Measurements from ENCODE around the gene BRPF1.

The BRPF1 gene

DNA sequence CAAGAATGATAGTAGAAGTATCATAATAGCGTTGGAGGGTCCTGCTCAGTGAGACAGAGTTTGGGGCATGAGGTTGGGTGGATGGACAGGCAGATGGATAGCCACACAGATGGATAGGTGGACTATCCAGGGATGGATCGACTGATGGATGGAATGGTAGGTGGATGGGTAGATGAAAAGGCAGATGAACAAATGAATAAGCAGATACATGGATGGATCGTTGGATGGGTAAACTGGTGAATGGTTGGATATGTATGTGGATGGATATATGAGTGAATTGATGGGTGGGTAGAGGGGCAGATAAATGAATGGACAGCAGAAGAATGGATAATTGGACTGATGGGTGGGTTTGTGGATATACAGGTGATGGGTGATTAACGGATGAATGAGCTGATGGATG, 18.4 kb upstream of the BRPF1 start:
- TF ChIP-seq TEAD4 (IDR thresholded peaks at IDR 0.05) (no peak), FOXM1 (IDR thresholded peaks at IDR 0.05; ENCODE audit: borderline replicate concordance, low read depth) (no peak), TAF1 (IDR thresholded peaks at IDR 0.05; ENCODE audit: low read depth) (no peak), YY1 (IDR thresholded peaks at IDR 0.05; ENCODE audit: low read depth) (no peak), ZBTB7A (IDR thresholded peaks at IDR 0.05; ENCODE audit: low read depth) (no peak), CREB1 (IDR thresholded peaks at IDR 0.05; ENCODE audit: low read depth) (no peak), EGR1 (IDR thresholded peaks at IDR 0.05) (no peak), EP300 (IDR thresholded peaks at IDR 0.05; ENCODE audit: borderline replicate concordance) (no peak), NFIC (IDR thresholded peaks at IDR 0.05) (no peak), CEBPB (IDR thresholded peaks at IDR 0.05) (no peak), RAD21 (IDR thresholded peaks at IDR 0.05; ENCODE audit: low read depth) (no peak), TCF12 (IDR thresholded peaks at IDR 0.05; ENCODE audit: low read depth) (no peak)
- TF ChIP-seq, protein P1, sequence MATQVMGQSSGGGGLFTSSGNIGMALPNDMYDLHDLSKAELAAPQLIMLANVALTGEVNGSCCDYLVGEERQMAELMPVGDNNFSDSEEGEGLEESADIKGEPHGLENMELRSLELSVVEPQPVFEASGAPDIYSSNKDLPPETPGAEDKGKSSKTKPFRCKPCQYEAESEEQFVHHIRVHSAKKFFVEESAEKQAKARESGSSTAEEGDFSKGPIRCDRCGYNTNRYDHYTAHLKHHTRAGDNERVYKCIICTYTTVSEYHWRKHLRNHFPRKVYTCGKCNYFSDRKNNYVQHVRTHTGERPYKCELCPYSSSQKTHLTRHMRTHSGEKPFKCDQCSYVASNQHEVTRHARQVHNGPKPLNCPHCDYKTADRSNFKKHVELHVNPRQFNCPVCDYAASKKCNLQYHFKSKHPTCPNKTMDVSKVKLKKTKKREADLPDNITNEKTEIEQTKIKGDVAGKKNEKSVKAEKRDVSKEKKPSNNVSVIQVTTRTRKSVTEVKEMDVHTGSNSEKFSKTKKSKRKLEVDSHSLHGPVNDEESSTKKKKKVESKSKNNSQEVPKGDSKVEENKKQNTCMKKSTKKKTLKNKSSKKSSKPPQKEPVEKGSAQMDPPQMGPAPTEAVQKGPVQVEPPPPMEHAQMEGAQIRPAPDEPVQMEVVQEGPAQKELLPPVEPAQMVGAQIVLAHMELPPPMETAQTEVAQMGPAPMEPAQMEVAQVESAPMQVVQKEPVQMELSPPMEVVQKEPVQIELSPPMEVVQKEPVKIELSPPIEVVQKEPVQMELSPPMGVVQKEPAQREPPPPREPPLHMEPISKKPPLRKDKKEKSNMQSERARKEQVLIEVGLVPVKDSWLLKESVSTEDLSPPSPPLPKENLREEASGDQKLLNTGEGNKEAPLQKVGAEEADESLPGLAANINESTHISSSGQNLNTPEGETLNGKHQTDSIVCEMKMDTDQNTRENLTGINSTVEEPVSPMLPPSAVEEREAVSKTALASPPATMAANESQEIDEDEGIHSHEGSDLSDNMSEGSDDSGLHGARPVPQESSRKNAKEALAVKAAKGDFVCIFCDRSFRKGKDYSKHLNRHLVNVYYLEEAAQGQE (IDR thresholded peaks at IDR 0.05; ENCODE audit: low read depth), result no peak
- TF ChIP-seq, protein P2, sequence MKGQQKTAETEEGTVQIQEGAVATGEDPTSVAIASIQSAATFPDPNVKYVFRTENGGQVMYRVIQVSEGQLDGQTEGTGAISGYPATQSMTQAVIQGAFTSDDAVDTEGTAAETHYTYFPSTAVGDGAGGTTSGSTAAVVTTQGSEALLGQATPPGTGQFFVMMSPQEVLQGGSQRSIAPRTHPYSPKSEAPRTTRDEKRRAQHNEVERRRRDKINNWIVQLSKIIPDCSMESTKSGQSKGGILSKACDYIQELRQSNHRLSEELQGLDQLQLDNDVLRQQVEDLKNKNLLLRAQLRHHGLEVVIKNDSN (IDR thresholded peaks at IDR 0.05), result no peak
- TF ChIP-seq, protein P3, sequence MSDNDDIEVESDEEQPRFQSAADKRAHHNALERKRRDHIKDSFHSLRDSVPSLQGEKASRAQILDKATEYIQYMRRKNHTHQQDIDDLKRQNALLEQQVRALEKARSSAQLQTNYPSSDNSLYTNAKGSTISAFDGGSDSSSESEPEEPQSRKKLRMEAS (IDR thresholded peaks at IDR 0.05), result no peak

DNA sequence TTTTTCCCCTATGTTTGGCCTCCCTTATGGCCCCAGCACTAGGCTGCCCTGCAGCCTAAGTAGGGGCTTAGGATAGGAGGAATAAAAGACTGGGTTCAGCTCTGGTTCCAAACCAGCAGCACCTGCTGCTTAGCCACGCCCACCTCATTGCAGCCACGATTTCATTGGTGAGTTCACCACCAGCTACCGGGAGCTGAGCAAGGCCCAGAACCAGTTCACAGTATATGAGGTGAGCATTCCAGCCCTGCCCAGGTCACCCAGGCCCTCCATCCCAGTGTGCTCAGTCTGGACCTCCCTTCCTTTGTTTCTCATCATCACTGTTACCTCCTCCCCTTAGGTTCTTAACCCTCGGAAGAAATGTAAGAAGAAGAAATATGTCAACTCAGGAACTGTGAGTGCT, 16.4 kb upstream of the BRPF1 start:
- TF ChIP-seq, protein P2 (IDR thresholded peaks at IDR 0.05), result no peak
- TF ChIP-seq NFIC (IDR thresholded peaks at IDR 0.05) (no peak), TCF12 (IDR thresholded peaks at IDR 0.05; ENCODE audit: low read depth) (no peak)
- TF ChIP-seq, protein P3 (IDR thresholded peaks at IDR 0.05), result peak; percentile 25; the same call in 1 of the 2 replicates

- TF ChIP-seq CREB1 (IDR thresholded peaks at IDR 0.05; ENCODE audit: low read depth), result no peak
- TF ChIP-seq RAD21 (IDR thresholded peaks at IDR 0.05; ENCODE audit: low read depth), result peak; percentile 74
These were observed 15.6 kb upstream of the BRPF1 start for GRCh38 chr3:9715764-9716437.

DNA sequence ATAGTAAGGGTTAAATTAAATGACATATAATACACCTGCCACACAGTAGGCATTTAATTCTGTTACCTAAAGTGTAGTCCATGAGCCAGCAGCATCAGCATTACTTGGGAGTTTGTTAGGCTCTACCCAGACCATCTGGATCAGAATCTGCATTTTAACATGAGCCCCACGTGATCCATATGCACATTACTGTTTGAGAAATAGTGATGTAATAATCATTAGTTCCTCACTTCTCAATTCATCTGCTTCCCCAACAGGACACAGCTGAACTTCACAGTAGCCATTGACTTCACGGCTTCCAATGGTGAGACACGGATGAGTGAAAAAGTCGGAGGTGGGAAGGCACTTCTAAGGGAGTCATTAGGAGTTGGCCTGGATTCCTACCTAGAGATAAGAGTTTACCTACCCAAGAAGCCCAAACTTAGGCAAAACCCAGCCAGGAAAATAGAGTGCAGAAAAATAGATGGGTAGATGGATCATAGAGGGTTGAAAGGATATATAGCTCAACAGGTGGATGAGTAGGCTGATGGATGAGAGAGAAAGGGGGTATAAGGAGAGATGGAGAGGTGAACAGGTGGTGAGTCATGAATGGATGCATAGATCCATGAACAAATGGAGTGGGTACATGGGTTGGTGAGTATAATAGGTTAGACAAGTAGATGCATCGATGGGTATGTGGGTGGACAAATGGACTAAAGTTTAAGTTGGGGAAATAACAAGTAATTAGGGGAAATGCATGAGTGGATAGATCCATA, 14.6 kb upstream of the BRPF1 start:
- TF ChIP-seq TEAD4 (IDR thresholded peaks at IDR 0.05) (no peak), TCF12 (IDR thresholded peaks at IDR 0.05; ENCODE audit: low read depth) (no peak), CREB1 (IDR thresholded peaks at IDR 0.05; ENCODE audit: low read depth) (no peak), EP300 (IDR thresholded peaks at IDR 0.05; ENCODE audit: borderline replicate concordance) (no peak), ZBTB7A (IDR thresholded peaks at IDR 0.05; ENCODE audit: low read depth) (no peak), RAD21 (IDR thresholded peaks at IDR 0.05; ENCODE audit: low read depth) (no peak), NFIC (IDR thresholded peaks at IDR 0.05) (no peak), EGR1 (IDR thresholded peaks at IDR 0.05) (no peak), TAF1 (IDR thresholded peaks at IDR 0.05; ENCODE audit: low read depth) (no peak), YY1 (IDR thresholded peaks at IDR 0.05; ENCODE audit: low read depth) (no peak), CEBPB (IDR thresholded peaks at IDR 0.05) (no peak), FOXM1 (IDR thresholded peaks at IDR 0.05; ENCODE audit: borderline replicate concordance, low read depth) (no peak)
- TF ChIP-seq, protein P3 (IDR thresholded peaks at IDR 0.05), result no peak
- TF ChIP-seq, protein P2 (IDR thresholded peaks at IDR 0.05), result no peak
- TF ChIP-seq, protein P1 (IDR thresholded peaks at IDR 0.05; ENCODE audit: low read depth), result no peak

GRCh38 chr3:9717563-9717962, 14.0 kb upstream of the BRPF1 start:
- TF ChIP-seq TCF12 (IDR thresholded peaks at IDR 0.05; ENCODE audit: low read depth), result no peak
- TF ChIP-seq, protein P2 (IDR thresholded peaks at IDR 0.05), result no peak
- no peak for TF ChIP-seq CREB1 (IDR thresholded peaks at IDR 0.05; ENCODE audit: low read depth)
- no peak for TF ChIP-seq CEBPB (IDR thresholded peaks at IDR 0.05)
- TF ChIP-seq FOXM1 (IDR thresholded peaks at IDR 0.05; ENCODE audit: borderline replicate concordance, low read depth), result no peak
- TF ChIP-seq, protein P1 (IDR thresholded peaks at IDR 0.05; ENCODE audit: low read depth), result no peak
- TF ChIP-seq TAF1 (IDR thresholded peaks at IDR 0.05; ENCODE audit: low read depth), result no peak
- TF ChIP-seq RAD21 (IDR thresholded peaks at IDR 0.05; ENCODE audit: low read depth), result no peak
- TF ChIP-seq EP300 (IDR thresholded peaks at IDR 0.05; ENCODE audit: borderline replicate concordance), result no peak
- no peak for TF ChIP-seq NFIC (IDR thresholded peaks at IDR 0.05)
- TF ChIP-seq, protein P3 (IDR thresholded peaks at IDR 0.05), result no peak

All from Ishikawa (cell line).